Lower leg skin (tissue), 3 donors: ENCODE results near the gene LPCAT3.

ENCODE experiments used
- CTCF ChIP-seq, 3 donors: fragments of 450-650 bp; IDR thresholded peaks; one replicate each; pipeline ENCODE4 v1.5.1; 2016; ENCODE audit warnings: antibody characterized with exemption in 3 of 3, mild to moderate bottlenecking in 3 of 3, moderate library complexity in 2 of 3
- POLR2A ChIP-seq, 2 donors: fragments of 450-650 bp; IDR thresholded peaks; one replicate each; pipeline ENCODE4 v1.6.1; 2016 to 2017; ENCODE audit warnings: antibody characterized with exemption in 2 of 2, mild to moderate bottlenecking in 1 of 2, moderate library complexity in 1 of 2

- TF ChIP-seq CTCF (IDR thresholded peaks at IDR 0.05) = no peak
- no peak for TF ChIP-seq POLR2A (IDR thresholded peaks at IDR 0.05)
Measured at GRCh38 chr12:7054925-7055324, 36.6 kb upstream of the LPCAT3 start.
